GM12878 (cell line): ENCODE data around the gene TGM6. TPM values are rescaled to one million over a fixed set of nuclear protein-coding genes. Genes with fewer than 3 reads are reported as not detected.
A peak's percentile ranks its signal among the peaks of the same experiment; 100 is the strongest.

Experiments
- ATAC-seq: fragments of 200-7000 bp; cut with Tn5 transposase; 3 replicates; pipeline ENCODE4 v1.9.1; 2020; ENCODE audit warnings: mild to moderate bottlenecking, moderate library complexity
- BruUV-seq: library from RNA; stranded (reverse); fragments of 400-500 nt; replicated peaks from 2 replicates; lab custom pipeline; 2021; lab: Mats Ljungman, UMichigan
- CTCF ChIA-PET: fragments of 300-600 bp; sonication (Branson Sonifier 250); formaldehyde crosslinking; extraction: SDS; loops from one replicate; lab custom pipeline; 2021; ENCODE audit warnings: inconsistent platforms; lab: Yijun Ruan, JAX
- POLR2A ChIA-PET: fragments of 350-600 bp; formaldehyde crosslinking; extraction: SDS; loops from one replicate; lab custom pipeline; 2021; ENCODE audit warnings: inconsistent platforms; lab: Charles Lee
- RAD21 ChIA-PET: fragments of 300-600 bp; sonication (Branson Sonifier 250); formaldehyde crosslinking; loops from one replicate; lab custom pipeline; 2023; ENCODE audit warnings: antibody characterized with exemption; ENCODE audit not compliant: unreplicated experiment; lab: Charles Lee
- SMC1A ChIA-PET: fragments of 300-600 bp; sonication (Branson Sonifier 250); formaldehyde crosslinking; loops from one replicate; lab custom pipeline; 2023; ENCODE audit not compliant: unreplicated experiment, uncharacterized antibody; lab: Charles Lee
- DNase-seq: peaks from one replicate; pipeline ENCODE4 v3.0.0-alpha.2; 2011; ENCODE audit warnings: low read depth, low spot score
- FAIRE-seq: peaks from 3 replicates; lab custom pipeline; 2011; peaks lifted over from hg19 to GRCh38; lab: Jason Lieb, UNC
- H2AFZ ChIP-seq: 2 replicates; pipeline ENCODE4 v1.6.0; 2011; ENCODE audit warnings: low read depth, low read length, control low read depth; ENCODE audit not compliant: control insufficient read depth
- H3K27ac ChIP-seq: 2 replicates; pipeline ENCODE4 v1.5.1; 2011; ENCODE audit warnings: control low read depth; ENCODE audit not compliant: control insufficient read depth, insufficient read depth
- H3K27me3 ChIP-seq, 2 experiments: replicated peaks in 1 of 2; 2 replicates each; pipeline versions ENCODE4 v1.6.0 to v1.6.1; 2011; ENCODE audit warnings: low read length in 1 of 2; ENCODE audit not compliant: control insufficient read depth in 2 of 2, insufficient read depth in 2 of 2
- H3K36me3 ChIP-seq, 2 experiments: 2 replicates each; pipeline ENCODE4 v1.5.1; 2011; ENCODE audit warnings: low read length in 1 of 2; ENCODE audit not compliant: control insufficient read depth in 2 of 2, insufficient read depth in 2 of 2
- H3K4me1 ChIP-seq: 2 replicates; pipeline ENCODE4 v1.6.1; 2011; ENCODE audit warnings: mild to moderate bottlenecking, low read length, moderate library complexity, mixed read lengths; ENCODE audit not compliant: control insufficient read depth, insufficient read depth
- H3K4me2 ChIP-seq: 2 replicates; pipeline ENCODE4 v1.6.0; 2011; ENCODE audit warnings: control low read depth; ENCODE audit not compliant: control insufficient read depth, insufficient read depth
- H3K4me3 ChIP-seq: fragments of 200-600 bp; sonication (generic); 2 replicates; pipeline ENCODE4 v1.5.1; 2016
- H3K79me2 ChIP-seq: 2 replicates; pipeline ENCODE4 v1.6.0; 2011; ENCODE audit warnings: low read length; ENCODE audit not compliant: control insufficient read depth, insufficient read depth
- H3K9ac ChIP-seq: 2 replicates; pipeline ENCODE4 v1.8.0; 2011; ENCODE audit warnings: low read length, control low read depth, mixed read lengths; ENCODE audit not compliant: control insufficient read depth, insufficient read depth
- H3K9me3 ChIP-seq: replicated peaks from 3 replicates; pipeline ENCODE4 v1.5.1; 2011; ENCODE audit warnings: mild to moderate bottlenecking, low read length; ENCODE audit not compliant: control insufficient read depth, insufficient read depth
- H4K20me1 ChIP-seq: 2 replicates; pipeline ENCODE4 v1.6.0; 2011; ENCODE audit not compliant: control insufficient read depth, insufficient read depth
- EP300 ChIP-seq, 2 experiments: fragments of 150-350 bp in 1 of 2; IDR thresholded peaks; 2 replicates each; pipeline ENCODE4 v1.6.1; 2011 to 2012; ENCODE audit warnings: low read depth in 2 of 2, low read length in 2 of 2, borderline replicate concordance in 1 of 2, improper control_type of control experiment in 1 of 2, inconsistent platforms in 1 of 2; ENCODE audit not compliant: control insufficient read depth in 1 of 2
- MEF2A ChIP-seq: IDR thresholded peaks from 2 replicates; pipeline ENCODE4 v1.6.1; 2011; ENCODE audit warnings: low read depth, mild to moderate bottlenecking, low read length, moderate library complexity; ENCODE audit not compliant: insufficient read depth
- PML ChIP-seq: IDR thresholded peaks from 2 replicates; pipeline ENCODE4 v1.6.1; 2012; ENCODE audit warnings: low read length, inconsistent platforms
- POLR2A ChIP-seq: IDR thresholded peaks from 2 replicates; pipeline ENCODE4 v1.6.1; 2011; ENCODE audit warnings: low read depth, mild to moderate bottlenecking, low read length
- POLR2AphosphoS5 ChIP-seq: IDR thresholded peaks from 2 replicates; pipeline ENCODE4 v1.6.1; 2011; ENCODE audit warnings: mild to moderate bottlenecking, low read length, inconsistent platforms
- RBBP5 ChIP-seq: fragments of 200-600 bp; sonication (generic); conservative IDR thresholded peaks from 2 replicates; pipeline ENCODE4 v1.6.1; 2016
- REST ChIP-seq: IDR thresholded peaks from 2 replicates; pipeline ENCODE4 v1.6.1; 2012; ENCODE audit warnings: mild to moderate bottlenecking, low read depth, low read length
- SREBF2 ChIP-seq: IDR thresholded peaks from 2 replicates; pipeline ENCODE4 v1.6.1; 2012; ENCODE audit warnings: mild to moderate bottlenecking, low read length
- TCF7 ChIP-seq: IDR thresholded peaks from 2 replicates; pipeline ENCODE4 v1.6.1; 2014; ENCODE audit warnings: antibody characterized with exemption, borderline replicate concordance
- ZBTB40 ChIP-seq: fragments of 450-650 bp; IDR thresholded peaks from 2 replicates; pipeline ENCODE4 v1.6.1; 2016; ENCODE audit warnings: mild to moderate bottlenecking, moderate library complexity, borderline replicate concordance
- WGBS: methylation state at CpG from one replicate; pipeline ENCODE4 v1.1.6; 2016; ENCODE audit warnings: low lambda C conversion rate; ENCODE audit not compliant: insufficient replicate concordance, insufficient coverage; ENCODE audit errors: missing lambda C conversion rate; 5-methylcytosine and 5-hydroxymethylcytosine counted together
- in situ Hi-C: fragments of 300-500 bp; cut with MboI; formaldehyde crosslinking; loops from 9 replicates; pipeline ENCODE4 v1.14.3; 2018; ENCODE audit warnings: mixed read lengths
- intact Hi-C: fragments of 100-400 bp; cut with micrococcal nuclease; formaldehyde crosslinking; loops from one replicate; pipeline ENCODE4 v1.14.2; 2022; ENCODE audit not compliant: unreplicated experiment
- polyA plus RNA-seq, 11 experiments: library from polyadenylated mRNA; depleted of rRNA in 4 of 11; unstranded in 6 of 11; stranded (reverse) in 5 of 11; fragments of >200 nt; fragmentation: Nextera tagmentation in 4 of 11; fragmentation: Illumina TruSeq in 1 of 11; extraction: Ambion mirVana in 4 of 11; extraction: Trizol in 1 of 11; gene quantifications; 1 replicate in 1 of 11; 2 replicates in 10 of 11; pipeline versions ENCODE4 v1.2.1 to v1.2.3, GENCODE V29; 2011 to 2016; ENCODE audit warnings: inconsistent platforms in 2 of 11, missing spikeins in 2 of 11, low read depth in 1 of 11
- total RNA-seq, 4 experiments: library from RNA; depleted of rRNA in 3 of 4; stranded (reverse); fragments of >200 nt in 3 of 4; fragmentation: Illumina TruSeq in 1 of 4; extraction: Trizol in 1 of 4; gene quantifications; 2 replicates each; pipeline versions ENCODE4 v1.2.1 to v1.2.3, GENCODE V29; 2013 to 2021
- TF ChIP-seq, protein P1 (sequence below): fragments of 450-650 bp; IDR thresholded peaks from 2 replicates; pipeline ENCODE4 v1.6.1; 2017; ENCODE audit warnings: mild to moderate bottlenecking, low read depth, inconsistent platforms; ENCODE audit not compliant: poor library complexity, severe bottlenecking

Gene TGM6
- total and polyA plus RNA-seq, 10 of the 15 experiments (the other 5 are each of a cell fraction or from before 2014, with no cell fraction given): not detected

- ChIA-PET CTCF (interaction anchor here (1.0 to 1.3 kb wide), 3 partner anchors 9 to 253 kb away, joined by 3 to 6 read pairs (median 4); partner anchors contain the start of gene SNRPB), POLR2A (interaction anchor here (1.6 kb wide), 1 partner anchor 10 kb away, joined by 7 read pairs; the partner anchor contains the start of gene SNRPB), RAD21 (no interaction called here), SMC1A (interaction anchor here (1.0 to 1.4 kb wide), 2 partner anchors 10 to 47 kb away, joined by 3 read pairs; partner anchors contain the start of gene SNRPB)
- Histone ChIP-seq H3K4me2 (no peak overlapping the region), H3K27ac (no peak overlapping the region), H3K4me1 (no peaks in the 10 kb centered on the region), H3K79me2 (peaks cover 10% of the 10 kb centered on the region), H3K9me3 (no peaks in the 10 kb centered on the region), H4K20me1 (no peaks in the 10 kb centered on the region), H2AFZ (no peak overlapping the region), H3K27me3 (no peaks in the 10 kb centered on the region), H3K4me3 (no peak overlapping the region), H3K36me3 (peaks cover 22 to 67% of the 10 kb centered on the region in 2 experiments), H3K9ac (no peak overlapping the region)
- no peak for ATAC-seq
- in situ Hi-C loops: no loop called here
- DNase-seq: no peak
- no peak for FAIRE-seq
- WGBS: 98% methylated on average over 4 of the region's 4 CpGs
- BruUV-seq: no TSS peak
- intact Hi-C loops: no loop called here
- TF ChIP-seq RBBP5 (no peak), SREBF2 (no peak), ZBTB40 (no peak), PML (no peak), REST (no peak), POLR2AphosphoS5 (peak; percentile 25; the same call in 1 of the 2 replicates), TCF7 (no peak), EP300 (IDR thresholded peaks at IDR 0.05; ENCODE audit: borderline replicate concordance in 1 of 2, control insufficient read depth in 1 of 2, low read depth in 2 of 2, low read length in 2 of 2) (no peak), POLR2A (0 out of 2 replicates have a peak, but pooled peaks have one; percentile 5), MEF2A (no peak)
- TF ChIP-seq, protein P1, sequence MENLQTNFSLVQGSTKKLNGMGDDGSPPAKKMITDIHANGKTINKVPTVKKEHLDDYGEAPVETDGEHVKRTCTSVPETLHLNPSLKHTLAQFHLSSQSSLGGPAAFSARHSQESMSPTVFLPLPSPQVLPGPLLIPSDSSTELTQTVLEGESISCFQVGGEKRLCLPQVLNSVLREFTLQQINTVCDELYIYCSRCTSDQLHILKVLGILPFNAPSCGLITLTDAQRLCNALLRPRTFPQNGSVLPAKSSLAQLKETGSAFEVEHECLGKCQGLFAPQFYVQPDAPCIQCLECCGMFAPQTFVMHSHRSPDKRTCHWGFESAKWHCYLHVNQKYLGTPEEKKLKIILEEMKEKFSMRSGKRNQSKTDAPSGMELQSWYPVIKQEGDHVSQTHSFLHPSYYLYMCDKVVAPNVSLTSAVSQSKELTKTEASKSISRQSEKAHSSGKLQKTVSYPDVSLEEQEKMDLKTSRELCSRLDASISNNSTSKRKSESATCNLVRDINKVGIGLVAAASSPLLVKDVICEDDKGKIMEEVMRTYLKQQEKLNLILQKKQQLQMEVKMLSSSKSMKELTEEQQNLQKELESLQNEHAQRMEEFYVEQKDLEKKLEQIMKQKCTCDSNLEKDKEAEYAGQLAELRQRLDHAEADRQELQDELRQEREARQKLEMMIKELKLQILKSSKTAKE: no peak
These were observed 80.2 kb downstream of the TGM6 start for GRCh38 chr20:2460752-2461424.
